Stimulated activated CD8-positive, alpha-beta memory T cell treated with anti-CD3 and anti-CD28 coated beads, Interleukin-7, amount 100 ng/mL, for 24 hours (primary cell): ENCODE data around the gene SH3PXD2B.
"Not testable (repeated sequence)": the region's sequence is repeated elsewhere in the genome, so short reads cannot be mapped to it uniquely, and the experiment has no call there.

ENCODE experiments used
- DNase-seq: peaks from one replicate; pipeline ENCODE4 v3.0.0-alpha.2; 2020; ENCODE audit warnings: low read depth

The SH3PXD2B gene

DNA sequence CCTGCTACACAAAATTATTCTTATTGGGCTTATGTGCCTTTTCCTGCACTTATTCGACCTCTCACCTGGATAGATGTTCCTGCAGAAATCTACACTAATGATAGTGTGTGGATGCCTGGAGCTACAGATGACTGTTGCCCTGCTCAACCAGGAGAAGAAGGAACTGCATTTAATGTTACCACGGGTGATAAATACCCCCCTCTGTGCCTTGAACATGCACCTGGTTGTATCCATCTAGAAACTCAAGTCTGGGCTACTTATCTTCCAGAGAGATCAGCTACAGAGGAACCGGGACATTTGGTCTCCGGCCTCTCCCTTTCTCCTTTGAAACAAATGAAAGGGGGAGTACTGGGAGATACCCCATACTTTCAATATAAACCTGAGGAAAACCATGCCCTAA lies 54.5 kb downstream of the SH3PXD2B start:
- DNase-seq = no peak

DNA sequence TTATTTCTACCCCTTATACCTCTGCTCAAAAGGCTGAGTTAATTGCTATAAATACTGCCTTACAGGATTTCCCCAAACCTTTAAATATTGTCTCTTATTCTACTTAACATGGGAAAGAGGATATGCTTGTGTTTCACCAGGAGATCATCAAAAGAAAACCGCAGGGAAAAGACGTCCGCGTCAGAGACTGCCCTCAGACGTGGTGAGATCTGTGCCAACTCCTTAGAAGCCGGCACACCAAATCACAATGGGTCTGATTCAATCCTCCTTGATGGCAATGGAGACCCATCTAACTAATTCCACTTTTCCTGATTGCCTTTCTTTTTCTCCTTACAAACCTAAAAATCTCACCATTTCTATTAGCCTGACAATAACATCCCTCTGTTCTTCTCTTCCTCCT lies 55.0 kb downstream of the SH3PXD2B start:
- no peak for DNase-seq

DNA sequence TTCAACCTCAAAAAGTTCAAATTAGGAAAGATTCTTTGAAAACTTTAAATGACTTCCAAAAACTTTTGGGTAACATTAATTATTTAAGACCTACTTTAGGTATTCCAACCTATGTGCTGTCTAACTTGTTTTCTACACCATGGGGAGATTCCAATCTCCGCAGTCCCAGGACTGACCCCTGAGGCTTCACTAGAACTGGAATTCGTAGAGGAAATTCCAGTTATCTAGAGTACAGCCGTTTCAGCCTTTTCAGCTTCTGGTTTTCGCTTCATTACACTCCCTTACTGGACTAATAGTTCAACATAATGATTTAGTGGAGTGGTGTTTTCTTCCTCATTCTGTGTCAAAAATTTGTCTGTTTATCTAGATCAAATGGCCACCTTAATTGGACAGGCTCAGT lies 55.7 kb downstream of the SH3PXD2B start:
- DNase-seq = not testable (repeated sequence)

DNA sequence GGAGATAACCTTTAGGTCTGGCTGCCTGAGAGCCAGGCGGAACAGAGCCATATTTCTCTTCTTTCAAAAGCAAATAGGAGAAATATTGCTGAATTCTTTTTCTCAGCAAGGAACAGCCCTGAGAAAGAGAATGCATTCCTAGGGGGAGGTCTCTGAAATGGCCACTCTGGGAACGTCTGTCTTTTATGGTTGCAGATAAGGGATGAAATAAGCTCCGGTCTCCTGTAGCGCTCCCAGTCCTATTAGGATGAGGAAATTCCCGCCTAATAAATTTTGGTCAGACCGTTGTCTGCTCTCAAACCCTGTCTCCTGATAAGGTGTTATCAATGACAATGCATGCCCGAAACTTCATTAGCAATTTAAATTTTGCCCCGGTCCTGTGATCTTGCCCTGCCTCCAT lies 57.3 kb downstream of the SH3PXD2B start:
- not testable (repeated sequence) for DNase-seq

DNA sequence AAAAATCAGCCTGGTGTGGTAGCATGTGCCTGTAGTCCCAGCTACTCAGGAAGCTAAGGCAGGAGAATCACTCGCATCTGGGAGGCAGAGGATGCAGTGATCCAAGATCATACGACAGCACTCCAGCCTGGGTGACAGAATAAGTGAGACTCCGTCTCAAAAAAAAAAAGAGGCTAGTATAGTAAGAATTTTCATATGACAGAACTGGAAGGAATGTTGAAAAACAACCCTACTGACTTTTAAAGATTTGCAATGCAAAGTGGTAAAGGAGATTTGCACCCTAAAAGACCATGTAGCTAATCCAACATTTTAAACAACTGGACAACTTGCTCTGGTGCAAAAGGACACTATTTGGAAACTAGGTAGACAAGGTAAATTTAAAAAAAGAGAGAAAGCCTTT lies 58.1 kb downstream of the SH3PXD2B start:
- DNase-seq = no peak

DNA sequence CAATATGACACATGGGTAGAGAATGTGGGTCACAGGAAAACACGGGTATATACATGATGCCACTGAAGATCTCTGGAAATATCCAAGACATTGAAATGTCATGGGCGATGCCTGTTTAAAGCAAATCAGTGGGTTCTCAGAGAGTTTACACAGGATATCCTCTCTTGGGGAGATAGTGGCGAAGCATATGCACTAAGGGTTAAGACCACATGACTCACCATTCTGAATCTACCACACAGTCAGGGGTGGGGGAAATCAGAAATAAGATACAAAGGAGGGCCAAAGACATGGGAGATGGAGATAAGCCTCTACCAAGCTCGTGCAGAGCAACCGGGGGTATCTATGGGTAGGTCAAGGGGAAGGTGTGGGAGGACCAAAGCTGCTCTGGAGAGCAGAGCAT lies 58.8 kb downstream of the SH3PXD2B start:
- no peak for DNase-seq

DNA sequence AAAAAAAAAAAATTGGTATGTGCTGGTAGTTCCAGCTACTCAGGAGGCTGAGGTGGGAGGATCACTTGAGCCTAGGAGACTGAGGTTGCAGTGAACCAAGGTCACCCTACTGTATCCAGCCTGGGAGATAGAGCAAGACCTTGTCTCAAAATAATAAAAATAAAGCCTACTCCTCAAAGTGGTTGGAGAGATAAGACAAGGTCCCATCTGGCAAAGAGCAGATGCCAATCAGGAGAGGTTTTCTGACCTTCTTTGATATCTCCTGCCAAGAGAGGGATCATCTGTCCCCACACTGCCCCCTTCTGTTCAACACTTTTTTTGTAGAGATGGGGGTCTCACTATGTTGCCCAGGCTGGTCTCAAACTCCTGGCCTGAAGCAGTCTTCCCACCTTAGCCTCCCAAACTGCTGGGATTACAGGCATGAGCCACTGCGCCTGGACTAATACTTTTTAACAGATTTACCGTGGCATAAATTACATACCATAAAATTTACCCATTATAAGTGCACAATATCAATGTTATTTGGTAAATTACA lies 64.7 kb downstream of the SH3PXD2B start:
- DNase-seq = no peak

DNA sequence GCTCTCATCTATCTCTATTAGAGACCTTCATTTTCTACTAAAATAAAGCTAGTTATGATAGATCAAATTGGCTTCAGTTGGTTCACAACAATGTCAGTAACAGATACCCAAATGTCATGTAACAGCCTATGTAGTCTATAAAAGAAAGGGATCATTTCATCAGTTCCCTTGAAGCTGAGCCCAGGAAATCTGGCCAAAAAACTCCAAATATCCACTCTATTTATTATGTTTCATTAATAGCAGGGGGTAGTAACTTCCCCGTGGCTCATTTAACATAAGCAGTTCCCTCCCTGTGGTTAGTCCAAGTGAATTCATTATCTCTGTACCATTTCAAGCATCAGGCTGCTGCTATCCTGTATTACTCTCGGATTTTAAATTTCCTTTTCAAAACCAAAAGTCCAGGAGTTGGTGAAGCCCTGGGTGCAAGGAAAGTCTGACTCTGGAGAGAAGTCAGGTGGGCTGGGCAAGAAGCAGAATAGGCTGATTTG lies 66.0 kb downstream of the SH3PXD2B start:
- no peak for DNase-seq

DNA sequence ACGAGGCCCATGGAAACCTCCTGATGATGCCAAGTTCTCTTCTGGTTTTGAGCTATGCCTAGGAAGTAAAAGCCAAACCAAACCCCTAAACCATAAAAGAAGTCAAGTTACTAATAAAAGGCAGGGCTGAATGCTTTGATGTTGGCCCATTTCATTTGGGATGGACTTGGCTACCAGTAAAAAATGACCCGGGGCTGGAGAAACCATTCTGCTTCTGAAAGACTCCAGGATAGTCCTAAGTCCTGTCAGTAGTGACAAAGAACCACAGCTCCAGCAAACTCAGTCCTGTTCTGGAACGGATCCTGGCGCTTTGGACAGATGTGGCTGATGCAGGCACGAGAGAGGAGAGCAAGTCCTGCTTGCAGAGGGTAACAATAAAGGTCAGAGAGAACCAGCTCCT lies 68.6 kb downstream of the SH3PXD2B start:
- no peak for DNase-seq

DNA sequence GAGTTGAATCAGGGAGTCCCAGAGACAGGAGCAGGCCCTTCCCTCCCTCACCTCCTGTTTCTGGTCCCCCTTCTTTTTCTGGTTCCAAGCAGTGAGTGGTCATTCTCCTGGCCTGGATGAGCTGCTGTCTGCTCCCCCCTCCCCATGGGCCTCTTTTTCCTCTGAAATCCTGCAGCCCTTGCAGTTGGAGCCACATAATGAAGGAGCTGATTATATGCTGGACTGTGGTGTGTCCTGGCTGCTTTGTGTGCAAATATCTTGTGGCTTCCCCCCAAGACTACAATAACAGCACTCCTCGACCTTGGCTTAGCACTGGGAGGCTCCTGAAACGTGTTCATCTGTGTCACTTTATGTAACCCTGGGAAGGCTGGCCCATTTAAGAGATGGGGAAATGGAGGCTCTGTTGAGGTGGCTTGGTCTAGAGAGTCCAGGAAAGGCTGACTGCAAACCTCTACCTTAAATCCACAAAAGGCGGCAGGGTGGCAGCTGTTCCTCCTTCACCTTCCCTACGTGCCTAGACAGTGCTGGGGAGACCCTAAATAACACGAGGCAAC lies 69.2 kb downstream of the SH3PXD2B start:
- DNase-seq = no peak

DNA sequence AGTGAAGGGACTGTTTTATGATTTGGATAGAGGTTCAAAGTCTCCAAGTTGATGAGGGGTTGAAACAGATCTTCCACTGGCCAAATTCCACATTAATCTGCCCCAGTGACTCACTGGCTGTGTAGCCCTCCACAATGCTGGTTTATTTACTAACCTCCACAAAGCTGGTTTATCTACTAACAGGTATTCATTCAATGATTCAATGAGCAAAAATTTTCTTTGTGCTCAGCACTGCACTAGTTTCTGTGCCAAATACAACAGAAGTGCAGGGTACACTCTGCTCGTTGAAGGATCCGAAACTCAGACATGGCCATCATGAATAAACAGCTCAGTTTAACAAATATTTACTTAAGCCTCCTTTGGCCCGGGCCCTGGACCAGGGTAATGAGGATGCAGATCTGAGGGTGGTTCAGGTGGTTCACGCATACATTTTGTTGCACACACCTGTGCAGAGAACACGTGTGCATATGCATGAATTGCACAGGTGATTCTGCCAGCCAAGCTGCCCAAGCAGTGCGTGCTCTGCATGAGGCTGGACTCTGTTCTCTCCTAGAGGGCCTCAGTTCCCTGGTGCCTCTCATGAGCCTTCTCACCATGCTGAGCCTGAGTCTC lies 71.0 kb downstream of the SH3PXD2B start:
- no peak for DNase-seq

DNA sequence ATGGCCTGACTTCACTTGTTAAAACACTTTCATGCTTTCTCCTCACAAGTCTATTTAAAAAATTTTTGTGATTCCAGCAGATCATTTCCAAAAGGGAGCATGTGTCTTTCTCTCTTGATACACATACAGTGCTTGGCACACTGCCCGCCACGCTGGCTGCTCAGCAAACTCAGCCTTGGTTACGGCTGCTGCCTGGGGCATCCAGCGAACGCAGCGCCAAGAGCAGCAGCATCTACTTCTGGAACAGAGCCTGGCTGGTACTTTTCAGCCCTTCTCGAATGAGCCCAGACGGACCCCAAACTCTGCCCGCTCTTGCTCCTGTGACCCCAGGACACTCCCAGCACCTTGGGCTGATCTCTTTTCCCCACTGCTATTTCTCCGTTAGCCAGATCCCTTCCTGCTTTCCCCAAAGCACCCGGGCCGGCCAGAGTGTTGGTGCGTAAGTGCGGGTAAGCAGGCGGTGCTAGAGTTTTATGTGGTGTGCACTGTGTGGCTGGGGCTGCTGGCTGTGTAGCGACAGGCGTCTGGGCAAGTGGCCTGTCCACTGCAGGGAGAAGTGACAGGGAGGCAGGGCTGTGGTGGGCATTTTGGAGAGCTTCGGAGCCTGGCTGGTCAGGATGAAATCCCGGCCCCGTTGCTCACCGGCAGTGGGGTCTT lies 73.2 kb downstream of the SH3PXD2B start:
- no peak for DNase-seq

DNA sequence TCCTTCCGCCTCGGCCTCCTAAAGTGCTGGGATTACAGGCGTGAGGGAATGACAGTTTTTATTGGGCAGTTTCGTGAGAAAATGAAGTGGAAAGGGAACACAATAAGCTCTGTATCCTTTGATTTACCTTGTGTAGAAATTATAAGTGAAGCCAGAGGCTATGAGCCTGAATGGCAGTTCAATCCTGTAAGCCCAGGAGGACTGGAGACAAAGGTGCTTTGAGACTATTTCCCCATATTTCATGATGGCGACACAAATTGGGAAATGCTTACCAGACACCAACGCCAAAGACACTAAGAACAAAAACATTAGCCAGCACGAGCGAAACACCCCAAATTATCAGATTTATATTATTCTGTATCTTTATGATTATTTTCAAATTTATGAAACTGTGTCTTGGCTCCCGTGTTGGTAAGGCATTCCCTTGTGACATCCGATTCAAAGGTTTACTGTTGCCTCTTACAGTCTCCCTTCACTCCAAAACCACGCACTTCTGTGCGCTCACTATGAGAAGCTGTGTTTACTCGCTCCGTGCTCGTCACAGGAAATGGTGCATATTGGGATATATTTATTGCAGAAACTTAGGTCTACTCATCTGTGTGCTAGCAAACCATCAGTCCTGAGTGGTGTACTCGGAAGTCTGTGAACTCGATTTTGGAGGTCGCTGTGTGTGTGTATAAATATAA lies 73.9 kb downstream of the SH3PXD2B start:
- no peak for DNase-seq

DNA sequence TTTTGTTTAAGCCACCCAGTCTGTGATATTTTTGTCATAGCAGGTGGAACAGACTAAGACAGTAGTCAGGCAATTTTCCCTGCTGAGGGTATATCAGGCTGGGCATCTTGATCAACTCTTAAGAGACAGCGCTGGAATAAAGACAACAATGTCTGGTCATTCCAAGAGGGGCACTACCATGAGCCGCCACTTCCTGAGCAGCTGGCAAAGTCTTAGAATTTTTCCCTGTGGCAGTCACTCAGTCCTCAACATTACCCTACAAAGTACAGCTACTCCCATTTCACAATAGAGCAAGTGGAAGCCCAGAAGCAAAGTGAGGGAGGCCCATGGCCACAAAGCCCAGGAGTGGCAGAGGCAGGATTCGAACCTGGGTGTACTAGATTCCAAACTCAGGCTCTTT lies 74.8 kb downstream of the SH3PXD2B start:
- no peak for DNase-seq

DNA sequence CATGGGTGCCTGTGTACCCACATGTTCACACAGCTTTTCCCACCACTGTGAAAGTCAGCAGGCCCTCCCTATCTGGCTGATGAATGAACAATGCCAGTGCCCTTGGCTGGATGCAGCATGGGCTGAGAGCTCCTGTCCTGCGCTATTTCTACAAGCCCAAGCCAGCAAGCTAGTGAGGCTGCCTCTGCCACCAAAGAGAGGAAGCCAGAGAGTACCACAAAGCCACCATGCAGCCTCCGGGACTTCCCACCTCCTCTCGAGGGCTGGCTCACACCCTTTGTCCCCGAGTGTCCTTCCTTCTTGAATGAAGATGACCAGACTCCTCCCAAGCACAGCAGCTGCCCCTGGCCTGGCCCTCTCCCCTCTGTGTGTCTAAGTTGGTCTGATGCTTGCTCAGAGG lies 76.5 kb downstream of the SH3PXD2B start:
- no peak for DNase-seq

DNA sequence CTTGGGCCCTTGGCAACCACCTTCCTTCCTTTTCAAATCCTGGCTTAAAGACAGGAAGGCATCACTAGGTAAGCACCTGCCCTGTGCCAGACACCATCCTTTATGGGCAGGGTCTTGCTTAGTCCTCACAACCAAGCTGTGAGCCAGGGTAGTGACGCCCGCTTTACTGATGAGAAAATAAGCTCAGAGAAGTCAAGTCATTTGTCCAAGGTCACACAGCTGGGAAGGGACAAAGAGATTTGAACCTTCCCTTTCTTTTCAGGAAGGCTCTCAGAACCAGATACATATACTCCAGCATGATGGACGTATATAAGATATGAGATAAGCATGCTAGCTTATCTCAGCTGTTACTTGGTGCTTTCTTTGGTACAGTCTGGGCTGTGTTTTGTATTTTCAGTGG lies 76.9 kb downstream of the SH3PXD2B start:
- no peak for DNase-seq

DNA sequence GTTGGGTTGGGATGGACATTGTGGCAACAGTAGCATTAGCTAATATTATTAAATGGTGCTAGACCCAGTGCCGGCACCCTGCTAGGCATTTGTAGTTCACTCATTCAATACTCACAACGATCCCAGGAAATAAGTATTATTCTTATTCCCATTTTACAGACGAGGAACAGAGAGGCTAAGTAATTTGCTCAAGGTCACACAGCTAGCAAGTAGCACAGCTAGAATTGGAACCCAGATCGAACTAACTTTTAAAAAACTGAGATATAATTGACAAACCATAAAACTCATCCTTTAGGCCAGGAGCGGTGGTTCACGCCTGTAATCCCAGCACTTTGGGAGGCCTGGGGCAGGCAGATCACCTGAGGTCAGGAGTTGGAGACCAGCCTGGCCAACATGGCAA lies 79.5 kb downstream of the SH3PXD2B start:
- no peak for DNase-seq

DNA sequence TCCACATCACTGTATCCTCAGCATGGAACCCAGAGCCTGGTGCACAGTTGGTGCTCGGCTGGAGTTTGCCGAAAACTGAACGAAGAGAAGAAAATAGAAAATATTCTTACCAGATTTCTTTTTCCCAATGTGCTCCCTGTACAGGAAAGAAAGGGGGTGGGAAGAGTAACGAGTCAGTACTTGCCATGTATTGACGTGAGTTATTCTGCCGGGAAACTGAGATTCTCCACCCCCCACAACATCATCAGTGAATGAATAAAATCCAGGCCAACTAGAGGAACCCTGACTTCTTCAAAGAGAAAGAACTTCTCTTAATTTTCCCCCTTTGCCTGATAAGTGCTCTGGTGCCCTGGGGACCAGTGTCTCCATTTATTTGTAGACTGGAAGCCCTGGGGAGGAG lies 80.6 kb downstream of the SH3PXD2B start:
- DNase-seq = no peak

DNA sequence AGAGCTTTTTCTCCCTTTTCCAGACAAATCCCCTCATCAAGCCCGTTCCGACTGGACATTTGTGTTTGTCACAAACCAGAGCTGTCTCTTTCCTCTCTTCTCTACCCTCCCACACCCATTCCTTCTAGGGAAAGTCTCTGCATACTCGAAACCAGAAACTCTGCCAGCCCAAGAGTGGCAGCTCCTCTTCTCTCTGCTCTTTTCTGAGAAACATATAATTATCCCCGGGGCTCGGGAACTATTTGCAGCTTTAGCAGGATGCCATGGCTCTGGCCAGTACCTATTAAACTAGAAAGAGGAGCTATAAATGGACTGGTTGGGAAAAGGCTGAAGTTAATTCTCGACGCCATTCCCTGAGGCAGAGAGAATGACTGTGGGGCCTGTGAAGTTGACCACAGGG lies 82.6 kb downstream of the SH3PXD2B start:
- DNase-seq = no peak

DNA sequence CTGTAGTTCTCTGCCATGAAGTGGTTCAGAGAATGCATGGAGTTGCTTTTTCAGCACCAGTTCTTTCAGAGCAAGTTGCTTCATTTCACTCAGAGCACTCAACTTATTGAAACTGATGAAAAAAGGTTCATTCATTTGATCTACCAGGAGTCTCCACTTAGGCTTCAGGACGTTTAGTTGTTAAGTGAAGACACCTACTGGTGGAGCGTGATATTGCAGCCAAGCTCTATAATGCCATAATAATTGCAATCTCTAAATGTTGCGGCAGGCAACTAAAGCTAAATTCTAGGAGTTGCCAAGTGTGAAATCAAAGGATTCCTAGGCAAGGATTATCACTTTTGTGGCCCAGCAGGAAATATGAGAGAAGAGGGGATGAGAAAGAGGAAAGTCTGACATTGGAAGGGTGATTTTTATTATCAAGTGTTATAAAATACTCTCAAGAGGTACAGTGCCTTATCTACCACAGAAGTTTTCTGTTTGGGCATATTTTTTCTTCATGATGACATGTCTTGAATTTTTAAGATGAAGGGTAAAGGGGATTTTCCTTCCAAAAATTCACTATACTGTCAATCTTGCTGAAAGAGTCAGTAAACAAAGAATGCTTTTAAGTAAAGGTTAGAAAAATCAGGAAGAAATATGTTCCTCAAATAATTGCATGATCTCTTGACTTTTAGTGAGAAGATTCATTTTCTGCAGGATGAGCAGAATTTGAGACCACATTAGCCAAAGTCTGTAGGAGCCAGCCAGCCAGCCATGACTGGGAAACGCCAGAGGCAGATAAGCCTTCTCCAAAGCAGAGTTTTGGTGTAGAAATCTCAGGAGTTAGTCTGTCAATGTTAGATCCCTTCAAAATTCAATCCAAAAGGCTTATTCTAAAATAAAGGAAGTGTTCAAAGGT lies 83.4 kb downstream of the SH3PXD2B start:
- DNase-seq = no peak

DNA sequence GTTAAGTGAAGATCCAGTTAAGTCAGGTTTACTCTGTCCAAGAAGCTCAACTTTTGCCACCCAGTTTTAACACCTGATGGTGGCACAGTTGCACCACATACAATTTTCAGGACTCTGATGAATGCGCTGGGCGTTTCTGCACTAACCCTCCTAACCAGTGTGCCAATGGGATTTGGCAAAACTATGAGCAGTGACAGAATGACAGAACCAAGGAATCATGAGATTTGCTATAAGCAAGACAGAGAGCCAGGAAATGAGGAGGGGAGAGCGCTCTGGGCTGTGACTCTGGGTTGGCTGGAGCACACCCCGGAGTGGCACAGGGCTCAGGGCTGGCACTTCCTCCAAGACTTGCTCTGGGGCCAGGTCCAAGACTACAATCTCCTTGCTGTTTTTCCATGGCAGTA lies 84.1 kb downstream of the SH3PXD2B start:
- no peak for DNase-seq

DNA sequence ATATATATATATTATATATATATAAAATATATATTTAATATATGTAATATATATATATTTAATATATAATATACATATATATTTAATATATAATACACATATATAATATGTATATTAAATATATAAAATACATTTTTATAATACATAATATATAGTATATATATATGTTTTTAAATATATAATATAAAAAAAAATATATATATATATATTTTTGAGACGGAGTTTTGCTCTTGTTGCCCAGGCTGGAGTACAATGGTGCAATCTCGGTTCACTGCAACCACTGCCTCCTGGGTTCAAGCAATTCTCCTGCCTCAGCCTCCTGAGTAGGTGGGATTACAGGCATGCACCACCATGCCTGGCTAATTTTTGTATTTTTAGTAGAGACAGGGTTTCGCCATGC lies 85.6 kb downstream of the SH3PXD2B start:
- DNase-seq = not testable (repeated sequence)
